ENCODE results near the gene TARS2. TPM values are rescaled to one million over a fixed set of nuclear protein-coding genes. Genes with fewer than 3 reads are reported as not detected.

Gene TARS2
- polyA plus RNA-seq, 3 donors: 12.0 to 14.7 (median 14.6) TPM

GRCh38 chr1:150525348-150525747 lies 38.1 kb downstream of the TARS2 start:
- no peak overlapping the region for H3K4me2 ChIP-seq (replicated peaks; ENCODE audit: extremely low read depth, low read length, poor library complexity, severe bottlenecking)
- no peak overlapping the region for H3K9ac ChIP-seq (ENCODE audit: insufficient read depth, low read length, poor library complexity, severe bottlenecking)
- no CpG with 5 or more reads among the region's 3 CpGs for WGBS (ENCODE audit: insufficient coverage)
- Mint-ChIP-seq H3K27me3 (ENCODE audit: low read depth in 3 of 3) (peaks cover 0 to 5% (median 3%) of the 10 kb centered on the region in 3 donors), H3K36me3 (no peaks in the 10 kb centered on the region), H3K9me3 (no peaks in the 10 kb centered on the region), H3K27ac (no peak overlapping the region), H3K4me3 (no peak overlapping the region), H3K4me1 (no peaks in the 10 kb centered on the region)
- H3K4me3 ChIP-seq (replicated peaks in 1 of 3; ENCODE audit: low read depth in 2 of 3, low read length in 3 of 3): no peak overlapping the region
- no peaks in the 10 kb centered on the region for H3K9me3 ChIP-seq (replicated peaks in 1 of 2; ENCODE audit: control insufficient read depth in 1 of 2, insufficient read depth in 1 of 2, low read length in 2 of 2)
- DNase-seq: no peak
- H3K79me2 ChIP-seq (ENCODE audit: insufficient read depth, low read length): no peaks in the 10 kb centered on the region
- intact Hi-C loops (cut with micrococcal nuclease): no loop called here
- no peaks in the 10 kb centered on the region for H3K36me3 ChIP-seq (replicated peaks in 1 of 2; ENCODE audit: control insufficient read depth in 1 of 2, insufficient read depth in 2 of 2, low read length in 2 of 2)
- H4K20me1 ChIP-seq (ENCODE audit: insufficient read depth, low read length): no peaks in the 10 kb centered on the region
- no peak overlapping the region for H3K27ac ChIP-seq (ENCODE audit: low read depth in 1 of 2, low read length in 2 of 2)
- H2AFZ ChIP-seq (ENCODE audit: insufficient read depth, low read depth, low read length, poor library complexity, severe bottlenecking): no peak overlapping the region
- H3K4me1 ChIP-seq (ENCODE audit: control insufficient read depth in 1 of 2, insufficient read depth in 2 of 2, low read length in 2 of 2): no peaks in the 10 kb centered on the region
- TF ChIP-seq CTCF (IDR thresholded peaks at IDR 0.05): no peak
- no peaks in the 10 kb centered on the region for H3K27me3 ChIP-seq (ENCODE audit: control insufficient read depth in 2 of 2, insufficient read depth in 2 of 2, low read length in 2 of 2)

DNA sequence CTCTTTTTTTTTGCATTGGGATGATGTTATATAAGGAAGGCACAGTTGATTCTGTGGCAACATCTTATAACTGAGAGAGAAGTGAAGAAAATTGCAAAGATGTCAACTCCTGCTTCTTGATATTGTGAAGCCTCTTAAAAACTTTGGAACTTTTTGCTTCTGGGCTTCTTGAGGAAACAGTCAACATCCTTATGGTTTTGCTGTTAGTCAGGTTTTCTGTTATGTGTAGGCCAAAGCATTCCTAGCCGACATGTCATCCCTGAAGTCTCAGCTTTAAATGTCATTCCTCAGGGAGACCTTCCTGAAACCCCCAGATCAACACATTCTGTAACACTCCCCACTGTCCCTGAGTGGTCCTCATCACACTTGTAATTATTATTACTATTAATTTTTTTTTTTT lies 41.0 kb downstream of the TARS2 start:
- no peaks in the 10 kb centered on the region for H3K4me1 ChIP-seq (ENCODE audit: control insufficient read depth in 1 of 2, insufficient read depth in 2 of 2, low read length in 2 of 2)
- H3K9ac ChIP-seq (ENCODE audit: insufficient read depth, low read length, poor library complexity, severe bottlenecking): no peak overlapping the region
- intact Hi-C loops (cut with micrococcal nuclease): no loop called here
- no peak for TF ChIP-seq CTCF (IDR thresholded peaks at IDR 0.05)
- Mint-ChIP-seq H3K36me3 (no peaks in the 10 kb centered on the region), H3K4me1 (peaks cover 5% of the 10 kb centered on the region), H3K27me3 (ENCODE audit: low read depth in 3 of 3) (peaks cover 0 to 5% (median 5%) of the 10 kb centered on the region in 3 donors), H3K4me3 (no peak overlapping the region), H3K27ac (no peak overlapping the region), H3K9me3 (no peaks in the 10 kb centered on the region)
- H3K4me2 ChIP-seq (replicated peaks; ENCODE audit: extremely low read depth, low read length, poor library complexity, severe bottlenecking): no peak overlapping the region
- no peaks in the 10 kb centered on the region for H3K79me2 ChIP-seq (ENCODE audit: insufficient read depth, low read length)
- no peak overlapping the region for H2AFZ ChIP-seq (ENCODE audit: insufficient read depth, low read depth, low read length, poor library complexity, severe bottlenecking)
- H3K36me3 ChIP-seq (replicated peaks in 1 of 2; ENCODE audit: control insufficient read depth in 1 of 2, insufficient read depth in 2 of 2, low read length in 2 of 2): no peaks in the 10 kb centered on the region
- no peak overlapping the region for H3K27ac ChIP-seq (ENCODE audit: low read depth in 1 of 2, low read length in 2 of 2)
- H3K27me3 ChIP-seq (ENCODE audit: control insufficient read depth in 2 of 2, insufficient read depth in 2 of 2, low read length in 2 of 2): no peaks in the 10 kb centered on the region
- H3K9me3 ChIP-seq (replicated peaks in 1 of 2; ENCODE audit: control insufficient read depth in 1 of 2, insufficient read depth in 1 of 2, low read length in 2 of 2): no peaks in the 10 kb centered on the region
- DNase-seq: no peak
- H4K20me1 ChIP-seq (ENCODE audit: insufficient read depth, low read length): no peaks in the 10 kb centered on the region
- WGBS (ENCODE audit: insufficient coverage): no CpG with 5 or more reads among the region's 1 CpG
- H3K4me3 ChIP-seq (replicated peaks in 1 of 3; ENCODE audit: low read depth in 2 of 3, low read length in 3 of 3): no peak overlapping the region

Measured in CD14-positive monocyte (primary cell).